GM19025 (cell line): ENCODE results near the gene MBD5.

Experiments
- ATAC-seq: cut with Tn5 transposase; IDR thresholded peaks from one replicate; pipeline ENCODE4 v1.9.1; 2021; ENCODE audit warnings: mild to moderate bottlenecking, low read depth, moderate library complexity; ENCODE audit not compliant: unreplicated experiment

MBD5 gene

DNA sequence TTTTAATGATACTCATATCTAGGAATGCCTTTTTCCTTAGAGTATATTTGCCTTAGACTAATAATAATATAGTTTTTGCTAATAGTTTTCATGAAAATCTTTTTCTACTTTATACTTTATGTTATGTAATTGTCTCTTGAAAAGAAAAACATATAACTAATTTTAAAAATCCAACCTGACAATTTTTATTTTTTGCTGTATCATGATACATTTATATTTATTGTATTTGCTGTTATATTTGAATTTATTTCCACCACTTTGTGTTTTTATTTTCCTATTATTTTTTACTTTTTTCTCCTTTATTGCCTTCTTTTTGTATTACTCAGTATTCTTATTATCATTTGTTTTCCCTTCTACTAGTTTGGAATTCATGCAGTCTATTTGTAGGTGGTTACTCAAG is 85.4 kb downstream of the MBD5 start:
- no peak for ATAC-seq

DNA sequence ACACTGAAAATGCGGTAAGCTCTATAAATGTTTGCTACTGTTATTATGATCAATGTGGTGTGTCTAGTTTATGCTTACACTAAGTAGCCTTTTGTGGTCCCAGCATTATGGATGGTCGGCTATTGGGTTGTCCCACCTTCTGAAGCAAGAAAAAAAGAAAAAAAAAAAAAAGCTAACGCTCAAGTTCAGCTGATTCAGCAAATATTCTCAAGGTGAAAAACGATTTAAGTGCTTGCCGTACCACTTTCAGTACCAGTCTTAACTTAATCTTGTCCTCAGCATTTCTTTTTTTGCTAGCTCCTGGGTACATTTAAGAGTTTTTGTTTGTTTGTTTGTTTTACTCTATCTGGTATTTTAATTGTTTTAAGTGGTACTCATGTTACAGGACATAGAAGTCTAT is 87.5 kb downstream of the MBD5 start:
- no peak for ATAC-seq

DNA sequence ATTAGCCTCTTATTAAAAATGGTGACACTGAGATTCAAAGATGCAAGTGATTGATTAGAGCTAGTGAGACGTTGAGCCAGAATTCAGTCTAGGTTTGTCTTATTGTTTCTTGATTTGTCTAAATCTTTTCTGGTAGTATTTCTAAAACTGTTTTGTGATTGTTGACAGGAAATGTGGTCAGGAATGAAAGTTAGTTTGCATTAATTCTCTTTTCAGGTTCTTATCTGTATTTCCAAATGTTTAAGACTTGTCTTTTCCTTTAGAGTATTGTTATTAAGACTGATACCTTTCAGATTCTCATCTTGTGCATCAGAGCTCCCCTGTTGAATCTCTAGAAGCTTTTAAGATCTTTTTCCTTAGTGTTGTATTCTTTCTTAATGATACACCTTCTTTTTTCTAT is 89.3 kb downstream of the MBD5 start:
- ATAC-seq, result no peak

DNA sequence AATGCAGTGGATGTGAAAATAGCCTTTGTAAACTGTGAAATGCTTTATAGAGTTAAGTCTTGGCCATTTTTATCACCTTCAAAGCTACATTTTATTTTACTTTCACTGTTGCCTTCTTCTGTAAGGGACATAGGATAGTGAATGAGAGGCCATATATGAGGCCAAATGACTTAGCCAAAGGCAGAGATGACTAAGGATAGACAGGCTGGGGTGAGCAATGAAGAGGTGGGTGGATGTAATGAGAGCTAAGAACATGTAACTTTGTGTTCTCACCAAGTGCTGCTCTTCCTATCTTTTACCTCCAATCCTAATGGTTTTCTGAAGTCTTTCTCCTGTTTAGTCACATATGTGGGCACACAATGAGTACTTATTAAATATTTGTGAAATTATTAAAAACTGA is 101.9 kb downstream of the MBD5 start:
- ATAC-seq, result no peak

DNA sequence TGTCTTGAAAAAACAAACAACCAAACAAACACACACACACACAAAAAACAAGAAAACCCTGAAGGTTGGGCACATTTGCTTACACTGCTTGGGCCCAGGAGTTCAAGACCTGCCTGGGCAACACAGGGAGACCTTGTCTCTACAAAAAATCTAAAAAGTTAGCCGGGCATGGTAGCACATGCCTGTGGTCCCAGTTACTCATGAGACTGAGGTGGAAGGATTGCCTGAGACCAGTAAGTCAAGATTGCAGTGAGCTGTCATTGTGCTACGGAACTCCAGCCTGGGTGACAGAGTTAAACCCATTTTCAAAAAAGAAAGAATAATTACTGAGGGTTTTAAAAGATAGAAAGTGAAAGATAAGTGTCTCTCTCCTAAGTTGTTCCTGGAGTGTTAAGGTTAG is 103.4 kb downstream of the MBD5 start:
- no peak for ATAC-seq

DNA sequence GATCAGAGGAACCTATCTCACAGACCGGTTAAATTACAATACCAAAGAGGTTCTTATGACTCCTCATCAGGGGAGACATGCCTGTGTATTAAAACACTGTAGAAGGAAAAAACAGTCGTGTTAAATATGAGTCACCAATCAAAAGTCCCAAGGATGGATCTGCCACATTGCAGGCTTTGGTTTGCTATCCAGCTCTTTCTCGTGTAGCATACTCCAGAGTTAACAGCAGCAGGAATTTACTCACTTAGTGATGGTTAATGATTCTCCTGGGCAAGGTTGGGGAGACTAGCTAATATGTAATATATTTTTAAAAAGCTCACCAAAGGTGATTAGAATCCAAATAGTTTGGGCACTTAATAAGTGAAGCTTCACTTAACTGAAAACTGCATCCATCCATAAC is 109.7 kb downstream of the MBD5 start:
- no peak for ATAC-seq

DNA sequence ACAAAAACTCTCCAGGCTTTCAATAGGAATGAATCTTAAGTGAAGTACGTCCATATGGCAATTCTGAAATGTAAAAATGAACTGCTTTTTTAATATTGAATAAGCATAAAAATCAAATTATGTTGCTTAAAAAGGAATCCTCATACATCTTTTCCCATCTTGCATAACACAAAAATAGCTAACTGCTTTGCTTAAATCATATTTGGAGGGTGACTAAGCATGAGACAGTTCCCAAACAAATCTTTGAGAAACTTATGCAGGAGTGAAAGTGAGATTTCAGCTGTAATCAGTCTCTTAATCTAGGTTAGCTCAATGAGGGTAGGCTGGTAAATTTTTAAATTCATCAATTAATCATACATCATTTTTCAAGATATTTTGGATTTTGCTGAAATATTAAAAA is 111.5 kb downstream of the MBD5 start:
- ATAC-seq, result no peak

DNA sequence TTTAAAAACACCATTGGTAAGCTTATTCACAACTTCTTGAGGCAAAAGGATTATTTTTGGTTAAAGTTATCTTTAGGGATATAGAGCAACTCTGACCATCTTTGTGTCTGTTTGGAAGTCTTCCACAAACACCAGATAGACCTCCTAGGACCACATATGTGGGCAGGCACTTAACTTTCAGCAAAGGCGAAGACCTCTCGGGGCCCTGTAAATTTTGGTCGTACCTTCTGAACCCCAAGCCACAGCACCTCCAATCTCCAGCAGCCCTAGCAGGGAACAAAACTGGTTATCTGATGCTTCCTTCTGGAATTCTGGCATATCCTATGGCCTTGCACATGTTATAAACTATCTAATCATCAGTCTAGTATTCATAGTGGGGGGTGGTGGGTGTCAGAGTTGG is 114.8 kb downstream of the MBD5 start:
- no peak for ATAC-seq

DNA sequence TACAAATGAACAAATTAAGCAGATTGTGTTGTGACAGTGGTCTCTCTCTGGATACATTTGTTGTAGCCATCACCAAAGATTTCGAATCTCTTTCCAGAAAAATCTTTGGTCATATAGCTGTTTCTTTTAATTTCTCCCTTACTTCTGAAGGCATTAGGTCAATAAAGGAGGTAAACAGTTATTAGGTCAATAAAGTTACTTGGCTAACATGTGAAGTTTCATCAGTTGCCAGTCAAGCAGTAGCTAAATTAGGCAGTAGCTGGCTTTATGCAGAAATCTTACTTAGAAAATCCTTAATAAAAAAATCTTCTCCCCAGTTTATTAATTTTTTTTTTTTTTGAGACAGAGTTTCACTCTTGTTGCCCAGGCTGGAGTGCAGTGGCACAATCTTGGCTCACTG is 115.5 kb downstream of the MBD5 start:
- ATAC-seq, result no peak

DNA sequence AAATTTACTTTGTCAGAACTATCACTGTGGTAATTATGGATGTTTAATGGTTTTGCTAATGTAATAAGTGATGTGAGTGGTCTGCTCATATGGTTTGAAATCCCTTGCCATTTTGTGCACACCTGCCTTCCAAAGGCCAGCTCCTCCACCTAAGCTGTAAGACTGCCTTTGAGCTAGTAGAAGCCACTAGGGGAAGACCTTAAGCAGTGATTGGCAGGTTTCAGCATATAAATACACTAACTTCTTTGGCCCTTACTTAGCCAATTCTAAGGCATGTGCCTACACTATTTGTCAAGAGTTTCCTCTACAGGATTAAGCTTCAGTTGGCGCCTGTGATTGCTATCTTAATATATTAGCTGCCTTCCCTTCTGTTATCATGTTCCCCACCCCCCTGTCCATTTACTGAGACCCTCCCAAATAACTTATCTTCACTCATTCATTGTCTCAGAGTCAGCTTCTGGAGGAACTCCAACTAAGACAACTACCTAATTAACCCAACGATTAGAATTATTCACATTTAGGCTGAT is 141.1 kb downstream of the MBD5 start:
- ATAC-seq, result no peak

DNA sequence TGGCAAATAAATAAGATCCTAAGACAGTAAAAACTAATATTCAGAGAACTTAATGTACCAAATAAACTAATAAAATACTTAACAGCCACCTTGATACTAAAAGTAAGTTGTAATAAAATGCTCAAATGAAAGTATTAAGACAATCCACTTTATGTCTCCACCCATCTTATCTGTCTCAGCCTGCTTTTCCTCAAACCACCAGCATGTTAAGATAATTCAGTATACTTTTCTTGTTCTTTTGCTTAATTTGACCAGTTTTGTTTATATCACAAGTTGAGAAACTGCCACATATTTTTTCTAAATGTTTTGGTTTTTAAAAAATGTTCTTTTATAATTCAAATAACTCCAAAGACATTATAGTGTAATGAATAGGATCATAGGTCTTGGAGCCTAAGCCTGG is 142.0 kb downstream of the MBD5 start:
- ATAC-seq, result no peak

DNA sequence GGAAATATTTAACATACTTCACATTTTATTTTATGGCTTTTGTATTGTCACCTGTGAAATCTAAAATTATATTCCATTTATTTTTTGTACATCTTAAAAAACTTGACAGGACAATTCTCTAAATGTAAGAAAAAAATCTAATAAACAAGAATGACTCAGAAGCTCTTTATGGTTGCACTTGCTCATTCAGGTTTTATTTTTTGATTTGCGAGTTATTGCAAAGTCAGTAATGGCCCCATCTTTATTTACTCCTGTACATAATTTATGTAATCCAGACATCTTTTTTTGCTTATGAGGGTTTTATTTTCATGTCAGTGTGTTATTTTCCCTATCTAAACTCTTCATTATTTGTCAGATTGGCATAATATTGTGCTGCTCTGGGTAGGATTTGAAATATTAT is 145.1 kb downstream of the MBD5 start:
- no peak for ATAC-seq

DNA sequence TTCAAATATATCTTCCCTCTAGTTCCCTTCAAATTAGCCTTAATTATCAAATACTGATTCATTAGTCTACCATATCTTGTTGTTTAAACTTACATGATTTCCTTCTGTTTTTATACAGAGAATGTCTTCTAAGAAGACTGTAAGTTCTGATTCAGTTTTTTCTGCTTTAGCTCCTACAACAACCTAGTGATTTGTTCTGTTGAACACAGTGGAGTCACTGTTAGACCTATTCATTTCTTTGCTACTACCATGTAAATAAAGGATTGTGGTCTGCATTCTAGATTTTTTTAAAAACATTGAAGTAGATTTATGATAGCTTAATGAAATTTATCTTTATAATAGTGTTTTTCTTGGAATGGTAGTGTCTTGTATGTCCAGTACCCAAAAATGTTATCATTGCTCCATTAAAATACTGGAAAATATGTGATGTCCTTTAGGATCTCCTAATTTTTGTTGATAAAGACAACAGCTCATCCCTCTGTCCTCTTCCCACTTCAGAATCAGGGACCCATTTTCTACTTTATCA is 146.4 kb downstream of the MBD5 start:
- no peak for ATAC-seq

DNA sequence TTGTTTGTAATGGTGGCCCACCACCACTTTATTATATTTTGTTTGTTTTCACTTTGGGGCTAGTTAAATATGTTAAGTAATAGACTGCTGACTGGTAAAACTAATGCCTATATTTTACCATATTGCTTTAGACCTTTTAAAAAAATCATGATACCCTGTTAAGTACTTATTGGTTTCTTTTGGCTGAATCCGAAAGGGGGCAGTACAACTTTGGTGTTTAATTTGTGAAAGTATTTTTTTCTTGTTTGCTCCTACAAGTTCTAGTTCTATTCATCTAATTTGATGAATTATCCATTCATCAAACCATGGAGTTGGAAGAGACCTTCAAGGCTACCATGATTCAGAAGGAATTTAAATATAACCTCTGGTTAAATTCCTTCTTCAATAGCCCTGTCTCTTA is 147.0 kb downstream of the MBD5 start:
- ATAC-seq, result no peak

DNA sequence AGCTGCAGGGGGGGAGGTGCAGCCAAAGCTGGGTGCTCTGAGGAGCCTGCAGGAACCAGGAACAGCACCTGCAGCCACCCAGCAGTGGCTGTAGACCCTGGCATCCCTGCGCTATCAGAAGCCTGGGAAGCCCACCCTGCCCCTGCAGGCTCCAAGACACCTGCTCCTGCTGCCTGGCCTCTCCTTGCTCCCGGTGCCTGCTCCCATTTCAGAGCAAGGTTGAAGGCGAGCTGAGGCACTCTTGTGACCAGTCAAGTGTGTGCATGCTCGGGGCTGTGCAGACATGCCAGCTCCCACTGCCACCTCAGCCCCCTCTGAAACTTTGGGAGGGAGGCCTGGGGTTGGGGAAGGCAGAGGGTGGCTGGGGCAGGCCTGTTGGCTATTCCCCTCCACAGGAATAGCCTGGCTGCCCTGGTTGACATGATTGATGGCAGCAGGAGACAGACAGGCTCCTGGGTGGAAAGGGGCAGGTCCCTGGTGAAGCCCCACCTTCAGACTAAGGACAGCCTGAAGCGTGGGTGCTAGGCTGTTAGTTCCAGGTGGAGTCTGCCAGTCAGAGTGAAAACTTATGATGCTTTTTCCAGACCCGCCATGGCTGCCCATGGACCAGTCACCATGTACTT is 151.4 kb downstream of the MBD5 start:
- ATAC-seq, result no peak

DNA sequence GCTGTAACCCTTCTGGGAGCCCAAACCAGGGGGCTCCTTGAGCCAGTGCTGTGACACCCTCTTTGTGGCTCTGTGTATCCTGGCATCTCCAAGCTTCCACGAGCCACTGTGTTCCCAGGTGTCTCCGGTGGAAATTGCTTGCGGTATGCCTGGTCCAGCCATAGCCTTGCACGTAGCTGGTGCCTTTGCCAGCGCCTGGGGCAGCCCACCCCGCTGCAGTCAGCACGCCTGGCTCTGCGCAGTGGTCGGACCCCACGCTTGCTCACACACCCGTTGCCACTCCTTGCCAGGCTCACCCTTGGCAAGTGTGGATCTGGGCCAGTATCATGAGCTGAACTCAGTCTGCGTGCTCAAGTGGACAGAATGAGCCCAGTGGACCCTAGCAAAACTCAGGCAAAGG is 152.3 kb downstream of the MBD5 start:
- ATAC-seq, result no peak

DNA sequence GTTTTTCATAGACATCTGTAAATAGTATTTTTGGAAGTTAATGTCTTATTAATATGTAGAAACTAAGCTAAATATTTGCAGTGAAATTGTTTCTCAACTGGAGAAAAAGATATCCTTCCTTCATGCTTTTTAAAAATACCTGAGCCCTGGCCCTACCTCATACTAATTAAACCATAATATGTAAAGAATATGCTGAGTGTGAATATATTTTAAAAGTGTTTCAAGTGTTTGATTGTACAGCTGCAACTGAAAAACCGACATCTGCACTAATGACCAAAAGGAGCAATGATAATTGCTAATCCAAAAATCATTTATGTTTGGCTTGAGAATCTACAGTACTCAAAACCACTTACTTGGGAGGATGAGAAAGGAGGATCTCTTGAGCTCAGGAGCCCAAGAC is 156.7 kb downstream of the MBD5 start:
- no peak for ATAC-seq

DNA sequence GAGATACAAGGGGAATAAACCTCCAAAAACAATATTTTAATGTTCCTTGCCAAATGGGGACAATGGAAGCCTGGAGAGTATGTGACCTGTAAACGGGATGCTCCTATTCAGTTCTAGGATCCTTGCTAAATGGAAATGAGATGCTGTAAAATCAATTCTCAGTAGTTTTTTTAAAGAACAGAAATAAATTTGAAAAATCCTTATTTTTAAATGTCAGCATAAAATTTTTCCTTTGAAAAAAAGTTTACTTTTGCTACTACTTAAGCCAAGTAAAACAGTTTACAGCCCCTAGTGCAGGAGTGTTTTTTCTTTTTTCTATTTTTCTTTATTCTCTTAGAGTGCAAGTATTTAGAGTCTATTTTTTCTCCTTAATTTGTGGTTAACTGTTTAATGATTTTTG is 158.8 kb downstream of the MBD5 start:
- no peak for ATAC-seq

DNA sequence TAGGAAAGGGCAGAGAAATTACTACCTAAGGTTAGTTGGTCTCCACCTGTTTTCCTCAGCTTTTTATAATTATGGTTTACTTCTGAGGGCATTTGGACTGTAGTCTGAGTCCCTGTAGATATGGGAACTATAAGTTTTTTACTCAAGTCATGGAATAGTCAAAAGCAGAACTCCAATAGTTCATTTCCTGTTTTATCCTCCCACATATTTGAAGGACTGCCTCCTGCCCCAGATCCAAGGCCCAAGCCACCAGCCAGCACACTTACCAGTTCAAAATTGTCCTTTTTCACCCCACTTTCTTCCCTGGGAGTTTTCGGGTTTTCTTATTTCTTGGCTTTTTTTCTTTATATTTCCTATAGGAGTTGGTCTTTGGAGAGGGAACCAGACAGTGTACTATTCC is 164.1 kb downstream of the MBD5 start:
- ATAC-seq, result no peak

DNA sequence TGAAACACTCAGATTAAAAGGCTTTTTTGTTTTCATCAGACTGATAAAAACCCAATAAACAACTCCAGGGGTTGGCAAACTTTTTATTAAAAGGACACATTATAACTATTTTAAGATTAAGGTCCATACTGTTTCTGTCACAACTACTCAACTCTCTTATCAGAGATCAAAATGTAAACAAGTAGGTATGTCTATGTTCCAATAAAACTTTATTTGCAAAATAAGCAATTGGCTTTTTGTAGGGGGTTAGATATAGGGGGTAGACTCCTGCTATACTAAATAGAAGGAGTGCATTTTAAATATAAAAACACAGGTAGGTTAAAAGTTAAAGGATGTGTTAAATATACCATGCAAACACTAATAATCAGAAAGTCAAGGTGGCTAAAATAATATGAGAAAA is 174.0 kb downstream of the MBD5 start:
- no peak for ATAC-seq

DNA sequence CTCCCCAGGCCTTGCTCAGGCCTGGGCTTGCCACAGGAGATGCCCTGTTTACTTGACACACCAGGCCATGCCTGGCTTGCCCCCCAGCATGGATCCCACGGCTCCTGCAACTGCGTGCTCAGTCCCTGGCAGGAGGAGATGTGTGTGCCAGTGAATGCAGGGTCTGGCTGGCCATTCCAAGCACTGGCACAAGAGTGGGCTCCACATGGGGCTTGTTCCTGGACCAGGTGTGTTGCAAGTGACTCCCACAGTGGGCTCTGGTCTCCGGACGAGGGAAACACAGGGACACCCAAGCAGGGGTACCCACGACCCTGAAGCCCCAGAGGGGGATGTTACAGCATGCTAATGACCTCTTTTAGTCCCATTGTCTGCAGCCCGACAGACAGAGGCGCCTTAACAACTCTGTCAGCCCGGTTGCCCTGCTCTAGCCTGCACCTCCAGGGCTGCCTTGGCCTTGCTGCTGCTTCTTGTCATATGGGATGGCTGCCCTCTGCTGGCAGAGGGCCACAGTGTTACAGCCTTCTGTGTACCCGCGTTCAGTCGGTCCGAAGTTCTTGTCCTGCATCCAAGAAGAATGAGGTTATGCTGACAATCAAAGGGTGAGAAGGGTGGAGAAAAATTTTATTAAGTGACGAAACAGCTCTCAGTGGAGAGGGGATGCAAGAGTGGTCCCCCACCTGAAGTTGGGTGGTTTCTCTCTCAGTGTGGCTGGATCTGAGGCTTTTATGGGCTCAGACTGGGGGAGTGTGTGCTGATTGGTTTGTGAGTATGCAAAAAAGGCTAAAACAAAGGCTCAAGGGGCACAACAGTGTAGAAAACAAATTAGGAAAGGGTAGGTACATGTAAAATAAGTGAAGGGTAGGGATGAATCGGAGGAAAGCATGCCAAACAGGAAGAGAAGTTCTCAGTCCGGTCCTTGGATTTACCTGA is 180.4 kb downstream of the MBD5 start:
- no peak for ATAC-seq

DNA sequence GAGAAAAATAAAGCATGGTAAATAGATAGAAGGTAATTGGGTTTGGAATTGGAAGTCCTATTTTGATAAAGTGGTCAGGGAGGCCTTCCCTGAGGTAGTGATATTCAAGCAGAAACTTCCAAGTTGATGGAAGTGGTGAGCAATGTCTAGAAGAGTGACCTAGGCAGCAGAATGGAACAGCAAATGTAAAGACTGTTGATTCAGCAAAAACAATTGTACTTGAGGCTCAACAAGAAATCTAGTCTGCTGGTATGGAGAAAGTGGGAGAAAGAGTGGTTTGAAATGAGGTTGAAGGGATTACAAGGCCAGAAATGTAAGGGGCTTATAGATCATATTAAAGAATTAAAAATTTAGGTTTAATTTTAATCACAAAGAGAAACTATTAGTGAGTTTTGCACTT is 181.3 kb downstream of the MBD5 start:
- ATAC-seq, result no peak
